A549 treated with Mapracorat at 1 μM for 4 hours (cell line): ENCODE data around the gene LMX1B. TPM values are rescaled to one million over a fixed set of nuclear protein-coding genes. Genes with fewer than 3 reads are reported as not detected.

Experiments used
- total RNA-seq: library from RNA; stranded (reverse); fragments of 200-300 nt; extraction: Qiagen RNA extraction; gene quantifications from 5 replicates; pipeline ENCODE4 v1.2.3, GENCODE V29; 2022

Gene LMX1B
- 0.77 to 1.6 TPM (median 1.4 TPM) in 5 replicates for total RNA-seq

DNA sequence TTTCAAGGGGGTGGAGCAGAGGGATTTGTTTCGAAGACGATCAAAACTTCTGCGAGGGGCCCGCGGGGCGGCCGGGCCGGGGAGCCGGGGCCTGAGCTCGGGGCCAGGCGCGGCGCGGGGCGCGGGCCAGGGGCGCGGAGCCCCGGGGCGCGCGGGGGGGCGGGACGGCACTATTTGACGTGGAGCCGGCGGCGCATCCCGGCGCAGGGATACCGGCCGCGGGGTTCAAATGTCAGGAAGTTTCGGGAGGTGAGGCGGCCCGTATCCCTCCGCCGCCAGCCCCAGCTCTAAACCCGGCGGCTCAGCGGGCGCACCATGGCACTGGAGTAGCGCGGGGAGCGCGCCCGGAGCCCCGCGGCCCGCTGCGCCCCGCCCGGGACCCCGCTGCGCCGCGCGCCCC is at the start of gene LMX1B:
Gene LMX1B (plus strand): TSS at position 278 of the 400 bp plus-strand sequence. CDS start 522 bp downstream, outside the sequence.

Other genes with a start within 250 kb of the LMX1B start
- 7.2 to 10.4 TPM (median 7.4 TPM) in 5 replicates for gene ZBTB43, start 191.1 kb downstream of the LMX1B start, total RNA-seq
- 3.3 to 4.0 TPM (median 3.6 TPM) in 5 replicates for gene ZBTB34, start 246.7 kb downstream of the LMX1B start, total RNA-seq